22Rv1 (cell line): ENCODE data around the gene DIRAS1.

Source experiments
- H3K27ac ChIP-seq: fragments of 450-650 bp; 2 replicates; pipeline ENCODE4 v1.5.1; 2017
- ZFX ChIP-seq: fragments of 450-650 bp; IDR thresholded peaks from 2 replicates; pipeline ENCODE4 v1.6.1; 2017; ENCODE audit warnings: antibody characterized with exemption, borderline replicate concordance
- TF ChIP-seq, protein P1 (sequence below): fragments of 450-650 bp; IDR thresholded peaks from 2 replicates; pipeline ENCODE4 v1.5.1; 2017; ENCODE audit warnings: mild to moderate bottlenecking

The DIRAS1 gene

DNA sequence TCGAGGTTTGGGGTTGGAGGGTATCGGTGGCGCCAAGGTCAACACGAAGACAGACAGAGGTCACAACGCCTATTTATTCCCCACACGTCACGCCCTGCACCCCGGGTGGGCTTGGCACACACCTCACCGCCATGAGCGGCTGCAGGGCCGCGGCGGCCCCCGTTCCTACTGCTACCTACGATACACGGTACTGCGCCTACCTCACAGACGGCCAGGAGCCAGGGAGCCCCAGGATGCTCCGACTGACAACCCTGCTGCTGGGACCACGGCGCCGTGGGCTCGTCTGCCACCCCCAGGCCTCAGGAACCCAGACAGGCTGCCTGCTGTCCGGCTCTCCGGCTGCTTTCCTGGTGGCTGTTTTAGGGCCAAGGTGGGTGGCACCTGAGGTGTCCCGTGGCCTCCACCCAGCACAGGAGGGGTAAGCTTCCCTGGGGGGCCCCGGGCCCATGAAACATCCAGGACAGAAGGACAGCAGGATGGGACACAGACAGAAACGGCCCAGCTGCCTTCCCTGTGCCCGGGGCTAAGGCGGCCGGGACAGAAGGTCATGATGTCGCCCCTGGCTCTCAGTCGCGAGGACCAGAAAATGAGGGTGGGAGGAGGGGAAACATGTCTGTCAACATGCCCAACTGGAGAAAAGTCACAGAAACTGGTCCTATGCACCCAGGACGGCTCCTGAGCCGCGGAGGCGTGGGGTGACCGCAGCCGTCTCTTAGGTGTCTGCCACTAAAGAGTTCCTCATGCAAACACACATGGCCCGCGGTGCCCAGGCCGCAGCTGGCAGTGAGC, 33.7 kb upstream of the DIRAS1 start:
- TF ChIP-seq, protein P1, sequence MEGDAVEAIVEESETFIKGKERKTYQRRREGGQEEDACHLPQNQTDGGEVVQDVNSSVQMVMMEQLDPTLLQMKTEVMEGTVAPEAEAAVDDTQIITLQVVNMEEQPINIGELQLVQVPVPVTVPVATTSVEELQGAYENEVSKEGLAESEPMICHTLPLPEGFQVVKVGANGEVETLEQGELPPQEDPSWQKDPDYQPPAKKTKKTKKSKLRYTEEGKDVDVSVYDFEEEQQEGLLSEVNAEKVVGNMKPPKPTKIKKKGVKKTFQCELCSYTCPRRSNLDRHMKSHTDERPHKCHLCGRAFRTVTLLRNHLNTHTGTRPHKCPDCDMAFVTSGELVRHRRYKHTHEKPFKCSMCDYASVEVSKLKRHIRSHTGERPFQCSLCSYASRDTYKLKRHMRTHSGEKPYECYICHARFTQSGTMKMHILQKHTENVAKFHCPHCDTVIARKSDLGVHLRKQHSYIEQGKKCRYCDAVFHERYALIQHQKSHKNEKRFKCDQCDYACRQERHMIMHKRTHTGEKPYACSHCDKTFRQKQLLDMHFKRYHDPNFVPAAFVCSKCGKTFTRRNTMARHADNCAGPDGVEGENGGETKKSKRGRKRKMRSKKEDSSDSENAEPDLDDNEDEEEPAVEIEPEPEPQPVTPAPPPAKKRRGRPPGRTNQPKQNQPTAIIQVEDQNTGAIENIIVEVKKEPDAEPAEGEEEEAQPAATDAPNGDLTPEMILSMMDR: no peak
- TF ChIP-seq ZFX: no peak
- H3K27ac ChIP-seq: no peak overlapping the region

DNA sequence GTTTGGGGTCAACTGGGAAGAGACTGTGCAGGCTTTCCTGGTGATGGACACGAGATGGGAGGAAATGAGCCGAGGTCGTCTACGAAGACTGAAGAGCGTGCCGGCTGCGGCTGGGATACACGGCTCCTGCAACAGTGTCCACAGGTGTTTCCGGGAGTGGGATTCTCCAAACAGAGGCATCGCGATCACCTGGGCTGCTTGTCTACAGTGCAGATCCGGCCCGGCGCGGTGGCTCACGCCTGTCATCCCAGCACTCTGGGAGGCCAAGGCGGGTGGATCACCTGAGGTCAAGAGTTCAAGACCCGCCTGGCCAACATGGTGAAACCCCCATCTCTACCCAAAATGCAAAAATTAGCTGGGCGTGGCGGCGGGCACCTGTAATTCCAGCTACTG, 30.3 kb upstream of the DIRAS1 start:
- TF ChIP-seq, protein P1: no peak
- TF ChIP-seq ZFX: no peak
- no peak overlapping the region for H3K27ac ChIP-seq

DNA sequence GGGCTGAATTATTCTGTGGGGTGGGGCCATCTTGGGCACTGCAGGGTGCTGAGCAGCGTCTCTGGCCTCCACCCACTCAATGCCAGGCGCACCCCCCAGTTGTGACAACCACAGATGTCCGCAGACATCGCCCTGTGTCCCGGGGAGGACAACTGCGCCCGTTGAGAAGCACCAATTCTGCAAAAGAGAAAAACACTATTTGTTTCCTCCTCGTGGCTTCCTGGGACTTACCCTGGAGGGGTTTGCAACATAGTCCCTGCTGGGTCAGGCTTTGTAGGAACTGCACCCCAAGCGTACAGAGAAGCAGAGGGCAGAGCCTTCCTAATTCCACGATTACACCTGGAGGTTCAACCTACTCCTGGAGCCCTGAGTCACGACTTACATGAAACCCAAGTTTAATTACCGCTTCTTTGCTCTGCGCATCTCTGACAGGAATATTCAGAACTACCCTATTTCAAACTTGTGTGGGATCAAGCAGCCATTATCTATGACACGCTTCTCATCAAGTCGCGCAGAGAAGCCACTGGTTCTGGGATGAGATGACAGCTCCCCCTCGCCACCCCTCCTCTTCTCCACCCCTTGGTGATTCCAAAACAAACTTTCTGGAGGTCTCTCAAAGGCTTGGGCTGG, 29.8 kb upstream of the DIRAS1 start:
- TF ChIP-seq, protein P1: no peak
- no peak for TF ChIP-seq ZFX
- no peak overlapping the region for H3K27ac ChIP-seq

DNA sequence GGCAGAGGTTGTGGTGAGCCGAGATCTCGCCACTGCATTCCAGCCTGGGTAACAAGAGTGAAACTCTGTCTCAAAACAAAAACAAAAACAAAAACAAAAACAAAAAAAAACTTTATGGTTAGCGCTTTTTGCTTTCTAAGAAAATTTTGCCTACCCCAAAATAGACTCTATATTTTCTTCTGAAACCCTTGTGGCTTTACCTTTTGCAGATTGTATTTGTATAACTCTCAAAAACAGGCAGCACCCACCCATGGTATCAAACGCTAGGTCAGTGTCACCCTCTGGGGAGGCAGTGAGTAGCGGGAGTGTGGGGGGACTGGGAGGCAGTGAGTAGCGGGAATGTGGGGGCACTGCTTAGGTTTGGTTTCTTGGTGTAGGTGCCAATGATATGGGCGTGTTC, 26.2 kb upstream of the DIRAS1 start:
- no peak overlapping the region for H3K27ac ChIP-seq
- no peak for TF ChIP-seq ZFX
- TF ChIP-seq, protein P1: no peak

DNA sequence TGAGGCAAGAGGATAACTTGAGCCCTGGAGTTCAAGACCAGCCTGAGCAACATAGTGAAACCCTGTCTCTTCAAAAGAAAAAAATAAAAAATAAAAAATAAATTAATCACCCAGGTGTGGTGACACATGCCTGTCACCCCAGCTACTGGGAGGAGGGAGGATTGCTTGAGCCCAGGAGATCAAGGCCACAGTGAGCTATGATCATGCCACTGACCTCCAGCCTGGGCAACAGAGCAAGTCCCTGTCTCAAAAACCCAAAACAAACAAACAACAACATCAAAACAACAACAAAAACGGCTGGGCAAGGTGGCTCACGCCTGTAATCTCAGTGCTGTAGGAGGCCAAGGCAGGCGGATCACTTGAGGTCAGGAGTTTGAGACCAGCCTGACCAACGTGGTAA, 22.9 kb upstream of the DIRAS1 start:
- TF ChIP-seq ZFX: no peak
- TF ChIP-seq, protein P1: no peak

DNA sequence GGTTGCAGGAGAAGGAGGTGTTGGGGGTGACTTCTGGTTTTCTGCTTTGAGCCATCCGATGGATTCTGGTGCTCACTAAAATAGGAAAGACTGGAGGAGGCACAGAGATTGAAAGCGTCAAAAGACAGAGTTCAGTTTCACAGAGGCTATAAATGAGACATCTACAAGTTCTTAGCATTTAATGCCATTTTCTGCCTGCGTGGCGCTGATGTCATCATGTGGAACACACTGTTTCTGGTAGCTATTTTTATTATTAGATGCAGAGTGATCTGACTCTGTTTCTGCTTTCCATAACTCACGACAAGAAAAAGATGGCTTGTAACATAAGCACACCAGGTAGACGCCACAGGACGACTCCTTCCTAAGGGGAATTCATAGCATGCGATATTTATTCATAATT, 21.9 kb upstream of the DIRAS1 start:
- no peak for TF ChIP-seq ZFX
- TF ChIP-seq, protein P1: no peak
- no peak overlapping the region for H3K27ac ChIP-seq

More for the DNA sequence above, 22.9 kb upstream of the DIRAS1 start:
- no peak overlapping the region for H3K27ac ChIP-seq

DNA sequence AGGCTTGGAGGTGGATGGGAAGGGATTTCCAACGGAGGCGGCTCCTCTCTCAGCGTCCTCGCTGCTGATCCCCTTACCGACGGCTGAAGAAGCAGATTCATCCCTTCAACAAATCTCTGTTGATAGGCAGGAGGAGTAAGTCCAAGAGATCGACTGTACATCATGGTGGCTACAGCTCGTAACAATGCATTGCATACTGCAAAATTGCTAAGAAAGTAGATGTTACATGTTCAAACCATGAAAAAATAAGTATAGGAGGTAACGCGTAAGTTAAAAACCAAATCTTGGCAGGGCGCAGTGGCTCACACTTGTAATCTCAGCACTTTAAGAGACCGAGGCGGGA, 19.1 kb upstream of the DIRAS1 start:
- TF ChIP-seq ZFX: no peak
- TF ChIP-seq, protein P1: no peak

More for the DNA sequence above, 19.1 kb upstream of the DIRAS1 start:
- peak overlapping the region; percentile 42 for H3K27ac ChIP-seq
